ENCODE results near the gene NSD2.

Gene NSD2

GRCh38 chr4:1994938-1995337 is 123.7 kb downstream of the NSD2 start:
- H3K27ac ChIP-seq (ENCODE audit: extremely low read depth, low read depth, low read length) = no peak overlapping the region
- ChIA-PET CTCF (no interaction called here), POLR2A (no interaction called here)
- H3K36me3 ChIP-seq (ENCODE audit: control insufficient read depth in 2 of 2, insufficient read depth in 1 of 2, low read length in 2 of 2) = peaks cover 0 to 30% of the 10 kb centered on the region in 2 experiments; a peak in 2 of 3 replicates
- H3K4me1 ChIP-seq (ENCODE audit: control insufficient read depth, insufficient read depth, low read length) = no peaks in the 10 kb centered on the region
- no peak overlapping the region for H3K4me3 ChIP-seq (ENCODE audit: low read depth, low read length)
- no peaks in the 10 kb centered on the region for H3K9me3 ChIP-seq (ENCODE audit: control insufficient read depth, insufficient read depth, low read depth, low read length)
- TF ChIP-seq ZNF311 (tag by site-specific recombination; IDR thresholded peaks at IDR 0.05; ENCODE audit: borderline replicate concordance) (no peak), ZNF19 (tag by site-specific recombination; IDR thresholded peaks at IDR 0.05; ENCODE audit: low read depth) (no peak), ZNF140 (tag by site-specific recombination; IDR thresholded peaks at IDR 0.05) (no peak), ZBTB11 (tag by site-specific recombination; conservative IDR thresholded peaks at IDR 0.05; ENCODE audit: low read depth) (no peak), ZNF768 (tag by site-specific recombination; IDR thresholded peaks at IDR 0.05) (no peak), ZBTB49 (tag by site-specific recombination; IDR thresholded peaks at IDR 0.05; ENCODE audit: low read depth) (no peak), TSHZ1 (tag by site-specific recombination; IDR thresholded peaks at IDR 0.05; ENCODE audit: borderline replicate concordance) (no peak), ZNF280C (tag by site-specific recombination; IDR thresholded peaks at IDR 0.05) (no peak), ZNF544 (tag by site-specific recombination; IDR thresholded peaks at IDR 0.05) (no peak), ZNF175 (tag by site-specific recombination; IDR thresholded peaks at IDR 0.05) (no peak), ZNF148 (tag by site-specific recombination; IDR thresholded peaks at IDR 0.05; ENCODE audit: borderline replicate concordance) (no peak), ZNF558 (tag by site-specific recombination; IDR thresholded peaks at IDR 0.05) (no peak), KLF9 (tag by site-specific recombination; IDR thresholded peaks at IDR 0.05; ENCODE audit: low read depth) (no peak), ZXDB (tag by site-specific recombination; IDR thresholded peaks at IDR 0.05) (no peak), ZNF692 (tag by site-specific recombination; IDR thresholded peaks at IDR 0.05) (no peak), ZBTB26 (tag by site-specific recombination; optimal IDR thresholded peaks at IDR 0.05) (no peak)
